SK-N-SH (cell line): ENCODE data around the gene SLAMF1. TPM values are rescaled to one million over a fixed set of nuclear protein-coding genes. Genes with fewer than 3 reads are reported as not detected.

Experiments
- CTCF ChIA-PET: fragments of 300-600, 350-600 bp; formaldehyde crosslinking; extraction: SDS; loops from one replicate; lab custom pipeline; 2021; lab: Yijun Ruan, JAX
- POLR2A ChIA-PET: fragments of 350-600 bp; sonication (Branson Sonifier 250); formaldehyde crosslinking; extraction: SDS; loops from one replicate; lab custom pipeline; 2020; ENCODE audit warnings: antibody characterized with exemption, inconsistent platforms; lab: Yijun Ruan, JAX
- DNase-seq: peaks from one replicate; pipeline ENCODE4 v3.0.0; 2012
- H2AFZ ChIP-seq: fragments of 200-600 bp; sonication (generic); 2 replicates; pipeline ENCODE4 v1.8.1; 2016; ENCODE audit warnings: antibody characterized with exemption, mild to moderate bottlenecking, low read depth
- H3F3A ChIP-seq: fragments of 200-600 bp; sonication (generic); replicated peaks from 2 replicates; pipeline ENCODE3; 2016; ENCODE audit warnings: antibody characterized with exemption, mild to moderate bottlenecking; ENCODE audit not compliant: insufficient read depth
- H3K27ac ChIP-seq, 2 experiments: fragments of 200-500 bp in 1 of 2; fragments of 200-600 bp in 1 of 2; sonication (Bioruptor generic) in 1 of 2; sonication (generic), shearing (Covaris generic) in 1 of 2; 2 replicates each; pipeline versions ENCODE4 v1.5.1 to v1.6.1; 2014 to 2016; ENCODE audit warnings: low read depth in 2 of 2, inconsistent platforms in 1 of 2, low read length in 1 of 2, mild to moderate bottlenecking in 1 of 2, mixed read lengths in 1 of 2
- H3K27me3 ChIP-seq: fragments of 200-600 bp; sonication (generic), shearing (Covaris generic); 2 replicates; pipeline ENCODE4 v1.6.1; 2016; ENCODE audit warnings: mixed run types; ENCODE audit not compliant: insufficient read depth
- H3K36me3 ChIP-seq, 2 experiments: fragments of 200-500 bp in 1 of 2; fragments of 200-600 bp in 1 of 2; sonication (Bioruptor generic) in 1 of 2; sonication (generic) in 1 of 2; replicated peaks in 1 of 2; 2 replicates each; pipeline versions ENCODE3 to v1.5.1; 2014 to 2016; ENCODE audit warnings: low read length in 1 of 2, mild to moderate bottlenecking in 1 of 2; ENCODE audit not compliant: insufficient read depth in 2 of 2, control insufficient read depth in 1 of 2
- H3K4me1 ChIP-seq, 2 experiments: fragments of 200-500 bp in 1 of 2; fragments of 200-600 bp in 1 of 2; sonication (Bioruptor generic) in 1 of 2; sonication (generic), shearing (Covaris generic) in 1 of 2; 2 replicates each; pipeline versions ENCODE4 v1.5.1 to v1.6.1; 2014 to 2016; ENCODE audit warnings: low read depth in 1 of 2, low read length in 1 of 2, mixed run types in 1 of 2; ENCODE audit not compliant: insufficient read depth in 2 of 2, control insufficient read depth in 1 of 2
- H3K4me2 ChIP-seq: fragments of 200-600 bp; sonication (generic), shearing (Covaris generic); 2 replicates; pipeline ENCODE4 v1.6.1; 2017; ENCODE audit warnings: mixed run types
- H3K4me3 ChIP-seq, 2 experiments: fragments of 200-500 bp in 1 of 2; fragments of 200-600 bp in 1 of 2; sonication (Bioruptor generic) in 1 of 2; sonication (generic), shearing (Covaris generic) in 1 of 2; 2 replicates each; pipeline versions ENCODE4 v1.5.1 to v1.8.1; 2014 to 2016; ENCODE audit warnings: low read depth in 2 of 2, inconsistent platforms in 1 of 2, low read length in 1 of 2, mild to moderate bottlenecking in 1 of 2, mixed read lengths in 1 of 2, moderate library complexity in 1 of 2
- H3K79me2 ChIP-seq: fragments of 200-600 bp; sonication (generic); 2 replicates; pipeline ENCODE4 v1.8.1; 2017; ENCODE audit warnings: mild to moderate bottlenecking; ENCODE audit not compliant: insufficient read depth
- H3K9ac ChIP-seq: fragments of 200-600 bp; sonication (generic); 2 replicates; pipeline ENCODE4 v1.6.1; 2017; ENCODE audit warnings: mixed run types
- H3K9me2 ChIP-seq: fragments of 200-600 bp; sonication (generic); 2 replicates; pipeline ENCODE4 v1.6.1; 2017; ENCODE audit warnings: mixed run types
- H3K9me3 ChIP-seq: fragments of 200-600 bp; sonication (generic); 2 replicates; pipeline ENCODE4 v1.6.1; 2017; ENCODE audit warnings: mixed run types, mild to moderate bottlenecking, moderate library complexity
- H4K20me1 ChIP-seq: fragments of 200-600 bp; sonication (generic); 2 replicates; pipeline ENCODE4 v1.6.1; 2017; ENCODE audit warnings: mild to moderate bottlenecking, mixed run types; ENCODE audit not compliant: insufficient read depth
- CHD2 ChIP-seq: fragments of 150-350 bp; IDR thresholded peaks from 2 replicates; pipeline ENCODE4 v1.6.1; 2018; ENCODE audit warnings: low read length; ENCODE audit not compliant: partially characterized antibody
- CTCF ChIP-seq: fragments of 200-600 bp; sonication (generic); IDR thresholded peaks from 2 replicates; pipeline ENCODE4 v1.6.1; 2017; ENCODE audit warnings: antibody characterized with exemption, mild to moderate bottlenecking, moderate library complexity
- ELF1 ChIP-seq: IDR thresholded peaks from 2 replicates; pipeline ENCODE4 v1.4.0; 2012
- EZH2phosphoT487 ChIP-seq: fragments of 200-600 bp; sonication (generic); IDR thresholded peaks from 2 replicates; pipeline ENCODE4 v1.6.1; 2017; ENCODE audit warnings: low read depth, mixed run types, mild to moderate bottlenecking, antibody characterized with exemption, moderate library complexity, borderline replicate concordance
- FOXJ3 ChIP-seq: sonication (generic); formaldehyde crosslinking; IDR thresholded peaks from 2 replicates; pipeline ENCODE4 v1.5.1; 2020; ENCODE audit warnings: mild to moderate bottlenecking, missing genetic modification reagents
- FOXM1 ChIP-seq: IDR thresholded peaks from 2 replicates; pipeline ENCODE4 v1.4.0; 2012; ENCODE audit warnings: low read depth, mild to moderate bottlenecking
- GABPA ChIP-seq: IDR thresholded peaks from 2 replicates; pipeline ENCODE4 v1.4.0; 2012; ENCODE audit warnings: low read depth, mild to moderate bottlenecking
- GATA2 ChIP-seq: sonication (generic); formaldehyde crosslinking; IDR thresholded peaks from 2 replicates; pipeline ENCODE4 v1.5.0; 2020; ENCODE audit warnings: mild to moderate bottlenecking, missing genetic modification reagents
- JUND ChIP-seq: IDR thresholded peaks from 2 replicates; pipeline ENCODE4 v1.4.0; 2012
- MAX ChIP-seq: IDR thresholded peaks from 2 replicates; pipeline ENCODE4 v1.4.0; 2012; ENCODE audit warnings: low read depth
- NRF1 ChIP-seq: IDR thresholded peaks from 2 replicates; pipeline ENCODE4 v1.6.1; 2012; ENCODE audit warnings: low read depth, mild to moderate bottlenecking, low read length
- RAD21 ChIP-seq: IDR thresholded peaks from 2 replicates; pipeline ENCODE4 v1.6.1; 2012; ENCODE audit warnings: mild to moderate bottlenecking, low read length
- REST ChIP-seq: IDR thresholded peaks from 2 replicates; pipeline ENCODE4 v1.6.1; 2012; ENCODE audit warnings: mild to moderate bottlenecking, low read depth, low read length, moderate library complexity
- RFX5 ChIP-seq: IDR thresholded peaks from 2 replicates; pipeline ENCODE4 v1.6.1; 2012; ENCODE audit warnings: mild to moderate bottlenecking, improper control_type of control experiment, low read length
- SIN3A ChIP-seq: IDR thresholded peaks from 2 replicates; pipeline ENCODE4 v1.6.1; 2012; ENCODE audit warnings: low read depth, mild to moderate bottlenecking, low read length, moderate library complexity, borderline replicate concordance
- SMC3 ChIP-seq: IDR thresholded peaks from 2 replicates; pipeline ENCODE4 v1.6.1; 2012; ENCODE audit warnings: low read depth, low read length, improper control_type of control experiment
- TCF12 ChIP-seq: IDR thresholded peaks from 2 replicates; pipeline ENCODE4 v1.4.0; 2012
- TEAD4 ChIP-seq: IDR thresholded peaks from 2 replicates; pipeline ENCODE4 v1.4.0; 2012; ENCODE audit warnings: mild to moderate bottlenecking, borderline replicate concordance; ENCODE audit not compliant: insufficient read depth
- YY1 ChIP-seq: IDR thresholded peaks from 2 replicates; pipeline ENCODE4 v1.4.0; 2012; ENCODE audit warnings: low read depth, mild to moderate bottlenecking
- WGBS: methylation state at CpG from one replicate; pipeline ENCODE4 v1.1.6; 2017; ENCODE audit warnings: low lambda C conversion rate; 5-methylcytosine and 5-hydroxymethylcytosine counted together
- polyA plus RNA-seq, 3 experiments: library from polyadenylated mRNA; depleted of rRNA; stranded (reverse); fragments of >200 nt; gene quantifications; 2 replicates each; pipeline ENCODE4 v1.2.3, GENCODE V29; 2012

SLAMF1 gene
- polyA plus RNA-seq, 1 of the 3 experiments (the other 2 are of a cell fraction): not detected

GRCh38 chr1:160664573-160665051 lies 17.8 kb upstream of the SLAMF1 start:
- peaks cover 2% of the 10 kb centered on the region; the same call in 1 of the 2 replicates for H3K9me3 ChIP-seq
- no peak overlapping the region for H2AFZ ChIP-seq
- H3K4me2 ChIP-seq: no peak overlapping the region
- no peaks in the 10 kb centered on the region for H3K27me3 ChIP-seq
- H4K20me1 ChIP-seq: no peaks in the 10 kb centered on the region
- CTCF ChIA-PET: interaction anchor here (2.5 kb wide), 1 partner anchor 11 kb away, joined by 10 read pairs; no protein-coding TSS in a partner anchor
- DNase-seq: no peak
- no peaks in the 10 kb centered on the region for H3F3A ChIP-seq
- POLR2A ChIA-PET: no interaction called here
- no peak overlapping the region for H3K27ac ChIP-seq
- H3K36me3 ChIP-seq: no peaks in the 10 kb centered on the region
- no peaks in the 10 kb centered on the region for H3K4me1 ChIP-seq
- TF ChIP-seq FOXJ3 (CRISPR knock-in tag): no peak
- TF ChIP-seq JUND: no peak
- no peak for TF ChIP-seq CTCF
- no peak for TF ChIP-seq NRF1
- no peak for TF ChIP-seq REST
- no peak for TF ChIP-seq EZH2phosphoT487
- no peak for TF ChIP-seq ELF1
- no peak for TF ChIP-seq FOXM1
- TF ChIP-seq SMC3: no peak
- no peak overlapping the region for H3K9ac ChIP-seq
- H3K79me2 ChIP-seq: no peaks in the 10 kb centered on the region
- 6% methylated on average over 3 of the region's 3 CpGs for WGBS
- no peaks in the 10 kb centered on the region for H3K9me2 ChIP-seq
- H3K4me3 ChIP-seq: no peak overlapping the region

GRCh38 chr1:160662910-160663309 lies 16.1 kb upstream of the SLAMF1 start:
- H3K27ac ChIP-seq: no peak overlapping the region
- no peak overlapping the region for H2AFZ ChIP-seq
- no peaks in the 10 kb centered on the region for H3K27me3 ChIP-seq
- DNase-seq: no peak
- no peaks in the 10 kb centered on the region for H3F3A ChIP-seq
- ChIA-PET CTCF (interaction anchor here (1.1 kb wide), 1 partner anchor 327 kb away, joined by 3 read pairs; no protein-coding TSS in a partner anchor), POLR2A (no interaction called here)
- no peaks in the 10 kb centered on the region for H3K9me3 ChIP-seq
- no peaks in the 10 kb centered on the region for H3K4me1 ChIP-seq
- H3K79me2 ChIP-seq: no peaks in the 10 kb centered on the region
- no peaks in the 10 kb centered on the region for H3K36me3 ChIP-seq
- no peak overlapping the region for H3K9ac ChIP-seq
- no peak overlapping the region for H3K4me3 ChIP-seq
- no peaks in the 10 kb centered on the region for H4K20me1 ChIP-seq
- H3K4me2 ChIP-seq: no peak overlapping the region
- WGBS: 5% methylated on average over 4 of the region's 4 CpGs
- no peaks in the 10 kb centered on the region for H3K9me2 ChIP-seq
- TF ChIP-seq FOXJ3 (CRISPR knock-in tag) (no peak), SIN3A (no peak), GATA2 (CRISPR knock-in tag) (no peak), MAX (no peak), TEAD4 (no peak), FOXM1 (no peak), GABPA (no peak), EZH2phosphoT487 (no peak), RAD21 (no peak), RFX5 (no peak), SMC3 (no peak), TCF12 (no peak), CHD2 (no peak), YY1 (no peak), ELF1 (no peak), REST (no peak)
